ENCODE measurements around the gene TMEM109. TPM values are rescaled to one million over a fixed set of nuclear protein-coding genes. Genes with fewer than 3 reads are reported as not detected.

TMEM109 gene
- total RNA-seq, 1 donor from 2014 or later: 70.9 TPM

DNA sequence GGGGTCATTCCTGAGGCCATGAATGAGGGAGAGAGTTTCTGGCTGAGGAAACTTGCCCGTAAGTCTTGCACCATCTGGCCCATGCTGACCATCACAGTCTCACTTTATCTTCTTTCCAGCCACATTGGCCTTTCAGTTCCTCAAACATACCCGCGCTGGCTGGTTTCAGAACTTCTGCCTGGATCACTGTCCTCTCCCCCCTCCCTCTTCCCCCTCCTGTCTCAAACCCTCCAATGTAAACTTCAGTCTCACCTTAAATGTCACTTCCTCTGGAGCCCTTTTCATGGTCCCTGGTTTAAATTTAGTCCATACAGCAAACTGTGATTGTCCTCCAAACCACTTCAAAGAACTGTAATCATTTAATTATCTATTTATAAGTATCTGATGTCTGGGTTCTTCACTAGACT, 3.7 kb upstream of the TMEM109 start:
- DNase-seq (ENCODE audit: low read depth, low spot score): no peak

- DNase-seq (ENCODE audit: low read depth, low spot score): no peak
These were observed 3.1 kb upstream of the TMEM109 start for GRCh38 chr11:60910711-60911380.

DNA sequence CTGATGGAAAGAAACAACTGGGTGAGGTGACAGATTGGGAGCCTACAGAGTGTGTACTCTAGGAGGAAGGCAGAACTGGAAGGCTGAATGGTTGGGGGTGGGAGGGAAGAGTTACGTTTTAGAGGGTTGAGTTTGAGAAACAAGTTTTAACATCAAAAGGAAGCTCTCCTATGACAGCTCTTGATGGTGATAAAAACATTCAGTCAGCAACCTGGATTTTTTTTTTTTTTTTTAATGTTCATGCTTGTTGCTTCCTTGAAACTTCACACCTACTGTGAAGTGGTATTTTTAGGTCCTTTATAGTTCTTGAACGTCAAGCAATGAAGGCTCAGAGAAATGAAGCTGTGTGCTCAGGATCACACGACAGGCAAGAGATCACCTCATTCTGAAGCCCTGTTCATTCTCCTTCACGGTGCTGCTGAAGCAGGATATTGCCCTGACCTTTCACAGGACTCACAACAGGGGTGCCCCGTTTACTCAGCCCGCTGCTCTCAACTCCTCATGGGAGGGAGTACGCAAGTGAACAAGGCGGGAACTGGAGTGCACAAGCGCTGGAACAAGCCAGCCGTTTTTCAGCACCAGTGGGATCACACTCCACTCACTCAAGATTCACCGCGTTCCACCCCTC, 1.6 kb upstream of the TMEM109 start:
- DNase-seq (ENCODE audit: low read depth, low spot score): no peak

- no peak for DNase-seq (ENCODE audit: low read depth, low spot score)
These were observed 968 bp upstream of the TMEM109 start for GRCh38 chr11:60912851-60913528.

DNA sequence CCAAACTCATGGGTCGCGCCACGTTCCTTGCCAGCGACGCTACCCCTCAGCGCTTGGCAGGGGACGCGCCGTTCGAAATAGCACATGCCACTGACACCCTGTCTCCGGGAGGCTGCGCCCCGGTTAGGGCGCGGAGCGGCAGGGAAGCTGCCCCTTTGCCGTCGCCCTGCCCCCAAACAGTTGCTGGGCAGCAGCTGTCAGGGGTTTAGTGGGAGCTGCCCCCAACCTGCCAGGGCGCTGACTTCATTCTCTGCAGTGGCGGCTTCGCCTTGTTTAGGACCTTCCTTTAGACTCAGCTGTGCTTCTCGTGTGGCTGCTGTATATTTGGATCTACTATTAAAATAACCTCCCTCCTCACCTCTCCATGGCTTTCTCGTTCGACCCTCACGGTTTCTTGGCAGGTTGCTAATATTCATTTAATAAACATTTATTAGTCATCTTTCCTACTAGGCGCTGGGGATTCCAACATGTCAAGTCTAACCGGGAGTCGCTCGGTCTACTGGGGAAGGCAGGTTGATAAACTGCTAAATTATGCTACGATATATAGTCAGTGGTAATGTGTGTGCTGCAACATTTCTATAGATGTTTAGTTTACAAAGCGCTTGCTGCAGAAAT, 782 bp downstream of the TMEM109 start:
- DNase-seq (ENCODE audit: low read depth, low spot score): no peak

DNA sequence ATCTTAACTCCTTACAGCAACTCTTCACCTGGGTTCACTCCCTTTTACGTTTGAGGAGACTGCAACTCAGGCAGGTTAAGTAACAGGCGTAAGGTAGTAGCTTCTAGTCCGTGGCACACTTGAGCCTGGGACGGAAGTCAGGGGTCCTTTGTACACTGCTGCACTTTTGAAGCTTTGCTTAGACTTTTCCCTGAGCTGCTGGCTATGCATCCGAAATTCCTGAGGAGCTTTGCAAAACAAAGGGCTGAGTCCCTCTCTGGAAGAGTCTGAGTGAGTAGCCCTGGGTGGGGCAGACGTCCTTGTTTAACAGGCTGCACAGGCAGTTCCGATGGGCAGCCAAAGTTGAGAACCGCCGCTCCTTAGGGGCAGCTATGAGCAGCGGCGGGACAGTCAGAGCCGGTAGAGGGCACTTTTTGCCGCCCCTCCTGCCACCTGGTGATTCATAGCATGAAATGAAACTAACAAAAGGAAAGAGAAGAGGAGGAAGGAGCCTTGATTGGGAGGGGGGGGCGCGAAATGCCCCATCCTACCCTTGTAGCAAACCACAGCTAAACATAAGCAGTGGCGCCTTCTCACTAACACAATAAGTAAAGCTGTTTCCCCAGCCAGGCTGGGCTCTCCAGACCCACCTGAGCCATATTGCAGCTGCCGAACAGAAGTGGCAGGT, 1.4 kb downstream of the TMEM109 start:
- DNase-seq (ENCODE audit: low read depth, low spot score): no peak

GRCh38 chr11:60916669-60917206, 2.8 kb downstream of the TMEM109 start:
- DNase-seq (ENCODE audit: low read depth, low spot score): no peak

GRCh38 chr11:60917267-60917666, 3.3 kb downstream of the TMEM109 start:
- no peak for DNase-seq (ENCODE audit: low read depth, low spot score)

GRCh38 chr11:60918251-60918938, 4.4 kb downstream of the TMEM109 start:
- no peak for DNase-seq (ENCODE audit: low read depth, low spot score)

DNA sequence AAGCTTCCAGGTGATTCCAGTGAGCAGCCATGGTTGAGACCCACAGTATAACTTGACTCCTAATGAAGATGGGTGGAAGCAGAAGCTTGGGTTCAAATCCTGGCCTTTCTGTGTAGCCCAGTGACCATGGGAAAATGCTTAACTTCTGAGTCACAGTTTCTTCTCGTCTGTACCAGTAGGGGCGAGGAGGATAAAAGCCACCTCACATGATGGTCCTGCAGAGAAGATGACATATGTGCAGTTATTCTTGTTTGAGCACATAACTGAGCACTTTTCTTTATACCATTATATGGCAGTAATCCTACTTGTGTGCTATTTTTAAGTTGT, 4.9 kb downstream of the TMEM109 start:
- DNase-seq (ENCODE audit: low read depth, low spot score): no peak

DNA sequence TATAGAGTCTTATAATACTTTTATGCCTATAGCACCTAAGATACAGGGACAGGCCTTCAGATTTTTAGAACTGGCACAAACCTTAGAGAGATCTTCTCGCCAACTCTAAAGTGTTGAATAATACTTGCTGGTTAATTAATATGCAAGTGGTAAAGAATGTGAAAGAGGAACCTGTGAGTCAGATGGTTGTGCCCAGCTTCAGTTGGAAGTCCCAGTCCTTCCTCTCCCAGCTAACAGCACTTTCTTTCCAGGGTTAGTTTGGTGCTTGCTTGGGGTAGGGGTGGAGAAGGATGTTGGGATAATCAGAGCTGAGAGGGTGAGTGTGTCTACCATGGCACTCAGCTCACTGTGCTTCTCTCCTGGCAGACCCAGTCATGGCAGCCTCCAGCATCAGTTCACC, 5.4 kb downstream of the TMEM109 start:
- no peak for DNase-seq (ENCODE audit: low read depth, low spot score)

- DNase-seq (ENCODE audit: low read depth, low spot score): no peak
These were observed 6.0 kb downstream of the TMEM109 start for GRCh38 chr11:60919956-60920355.

DNA sequence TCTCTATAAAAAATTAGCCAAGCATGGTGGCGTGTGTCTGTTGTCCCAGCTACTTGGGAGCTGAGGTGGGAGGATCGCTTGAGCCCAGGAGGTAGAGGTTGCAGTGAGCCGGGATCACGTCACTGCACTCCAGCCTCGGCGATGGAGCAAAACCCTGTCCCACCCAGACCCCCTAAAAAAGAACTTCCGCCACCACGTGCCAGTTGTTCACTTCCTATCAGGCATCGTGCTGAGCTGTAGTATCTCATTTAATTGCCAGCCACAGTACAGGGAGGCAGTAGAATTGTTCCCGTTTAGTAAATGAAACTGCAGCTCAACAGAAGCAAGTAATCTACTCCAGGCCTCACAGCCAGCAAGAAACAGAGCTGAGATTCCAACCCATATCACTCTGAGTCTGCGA, 7.3 kb downstream of the TMEM109 start:
- DNase-seq (ENCODE audit: low read depth, low spot score): no peak

DNA sequence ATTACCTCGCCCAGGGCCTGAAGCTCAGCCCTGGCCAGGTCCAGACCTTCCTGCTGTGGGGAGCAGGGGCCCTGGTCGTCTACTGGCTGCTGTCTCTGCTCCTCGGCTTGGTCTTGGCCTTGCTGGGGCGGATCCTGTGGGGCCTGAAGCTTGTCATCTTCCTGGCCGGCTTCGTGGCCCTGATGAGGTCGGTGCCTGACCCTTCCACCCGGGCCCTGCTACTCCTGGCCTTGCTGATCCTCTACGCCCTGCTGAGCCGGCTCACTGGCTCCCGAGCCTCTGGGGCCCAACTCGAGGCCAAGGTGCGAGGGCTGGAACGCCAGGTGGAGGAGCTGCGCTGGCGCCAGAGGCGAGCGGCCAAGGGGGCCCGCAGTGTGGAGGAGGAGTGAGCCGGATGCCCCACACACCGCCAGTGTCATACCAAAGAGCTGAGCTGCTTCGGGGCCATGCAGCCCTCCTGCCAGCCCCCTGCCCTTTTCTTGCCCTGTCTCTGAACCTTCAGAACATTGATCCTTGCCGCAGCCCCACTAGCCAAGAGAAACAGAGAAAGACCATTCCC, 7.9 kb downstream of the TMEM109 start:
- no peak for DNase-seq (ENCODE audit: low read depth, low spot score)

DNA sequence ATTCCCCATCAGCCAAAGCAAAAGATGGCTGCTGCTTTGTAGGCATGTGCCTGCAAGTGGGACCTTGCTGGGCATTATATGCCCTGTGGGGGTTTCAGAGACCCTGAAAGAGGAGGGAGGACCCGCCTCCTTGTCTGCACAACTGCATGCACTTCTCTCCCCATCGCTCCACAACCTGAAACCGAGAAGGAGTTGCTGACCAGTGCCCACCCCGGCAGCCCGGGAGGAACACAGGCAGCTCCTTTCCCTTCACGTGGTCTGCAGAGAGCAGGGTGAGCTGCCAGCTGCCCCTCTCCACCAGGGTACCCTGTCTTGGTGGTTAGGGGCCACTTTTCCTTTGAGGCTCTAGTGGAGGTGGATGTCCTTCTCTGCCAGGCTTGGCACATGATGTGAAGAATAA, 8.9 kb downstream of the TMEM109 start:
- no peak for DNase-seq (ENCODE audit: low read depth, low spot score)

GRCh38 chr11:60923326-60923725, 9.4 kb downstream of the TMEM109 start:
- DNase-seq (ENCODE audit: low read depth, low spot score): no peak

DNA sequence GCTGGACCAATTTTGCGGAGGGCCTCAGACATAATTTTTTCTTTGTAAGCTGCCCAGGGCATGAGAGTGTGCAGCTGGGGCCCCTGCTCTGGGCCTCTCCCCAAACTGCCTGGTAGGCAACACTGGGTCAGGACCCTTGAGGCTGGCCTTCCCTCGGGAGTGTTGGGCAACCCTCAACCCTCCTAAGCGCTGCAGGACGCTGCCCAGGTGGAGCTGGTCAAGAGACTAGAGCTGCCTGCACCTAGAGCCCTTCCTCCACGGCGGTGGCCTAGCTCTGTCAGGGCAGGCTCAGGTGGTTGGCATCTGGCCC, 9.8 kb downstream of the TMEM109 start:
- DNase-seq (ENCODE audit: low read depth, low spot score): no peak

- DNase-seq (ENCODE audit: low read depth, low spot score): no peak
These were observed 10.3 kb downstream of the TMEM109 start, which contains the start of gene TMEM132A for GRCh38 chr11:60924110-60924905. Gene TMEM132A (plus strand): TSS chr11:60924460. CDS start chr11:60924634, 174 bp downstream.

GRCh38 chr11:60924906-60925853, 11.2 kb downstream of the TMEM109 start:
- DNase-seq (ENCODE audit: low read depth, low spot score): no peak
